ENCODE measurements around the gene OSBPL1A. TPM values are rescaled to one million over a fixed set of nuclear protein-coding genes. Genes with fewer than 3 reads are reported as not detected.

Gene OSBPL1A
- total RNA-seq, 6 experiments from 2014 or later: 6.2 to 16.3 (median 13.7) TPM

GRCh38 chr18:24426073-24426397 lies 28.4 kb upstream of the OSBPL1A start:
- peak overlapping the region; percentile 82 for H3K27ac Mint-ChIP-seq
- peak overlapping the region; percentile 86 for H3K4me3 Mint-ChIP-seq
- no peak for DNase-seq
- peaks cover 22% of the 10 kb centered on the region for H3K36me3 Mint-ChIP-seq (ENCODE audit: low read depth)
- H3K27me3 Mint-ChIP-seq (ENCODE audit: insufficient read depth): no peaks in the 10 kb centered on the region; the same call in 1 of the 2 replicates
- peaks cover 41% of the 10 kb centered on the region for H3K4me1 Mint-ChIP-seq (ENCODE audit: low read depth)
- H3K9me3 Mint-ChIP-seq: 0 out of 2 replicates have a peak, but pooled peaks cover 9% of the 10 kb centered on the region
- TF ChIP-seq, protein P1, sequence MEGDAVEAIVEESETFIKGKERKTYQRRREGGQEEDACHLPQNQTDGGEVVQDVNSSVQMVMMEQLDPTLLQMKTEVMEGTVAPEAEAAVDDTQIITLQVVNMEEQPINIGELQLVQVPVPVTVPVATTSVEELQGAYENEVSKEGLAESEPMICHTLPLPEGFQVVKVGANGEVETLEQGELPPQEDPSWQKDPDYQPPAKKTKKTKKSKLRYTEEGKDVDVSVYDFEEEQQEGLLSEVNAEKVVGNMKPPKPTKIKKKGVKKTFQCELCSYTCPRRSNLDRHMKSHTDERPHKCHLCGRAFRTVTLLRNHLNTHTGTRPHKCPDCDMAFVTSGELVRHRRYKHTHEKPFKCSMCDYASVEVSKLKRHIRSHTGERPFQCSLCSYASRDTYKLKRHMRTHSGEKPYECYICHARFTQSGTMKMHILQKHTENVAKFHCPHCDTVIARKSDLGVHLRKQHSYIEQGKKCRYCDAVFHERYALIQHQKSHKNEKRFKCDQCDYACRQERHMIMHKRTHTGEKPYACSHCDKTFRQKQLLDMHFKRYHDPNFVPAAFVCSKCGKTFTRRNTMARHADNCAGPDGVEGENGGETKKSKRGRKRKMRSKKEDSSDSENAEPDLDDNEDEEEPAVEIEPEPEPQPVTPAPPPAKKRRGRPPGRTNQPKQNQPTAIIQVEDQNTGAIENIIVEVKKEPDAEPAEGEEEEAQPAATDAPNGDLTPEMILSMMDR (IDR thresholded peaks at IDR 0.05): no peak

GRCh38 chr18:24421831-24422230 lies 24.2 kb upstream of the OSBPL1A start:
- Mint-ChIP-seq H3K4me3 (no peak overlapping the region), H3K36me3 (ENCODE audit: low read depth) (peaks cover 10% of the 10 kb centered on the region), H3K27ac (no peak overlapping the region), H3K27me3 (ENCODE audit: insufficient read depth) (peaks cover 9% of the 10 kb centered on the region), H3K9me3 (0 out of 2 replicates have a peak, but pooled peaks cover 9% of the 10 kb centered on the region), H3K4me1 (ENCODE audit: low read depth) (peaks cover 21% of the 10 kb centered on the region)
- no peak for DNase-seq
- TF ChIP-seq, protein P1 (IDR thresholded peaks at IDR 0.05): no peak

DNA sequence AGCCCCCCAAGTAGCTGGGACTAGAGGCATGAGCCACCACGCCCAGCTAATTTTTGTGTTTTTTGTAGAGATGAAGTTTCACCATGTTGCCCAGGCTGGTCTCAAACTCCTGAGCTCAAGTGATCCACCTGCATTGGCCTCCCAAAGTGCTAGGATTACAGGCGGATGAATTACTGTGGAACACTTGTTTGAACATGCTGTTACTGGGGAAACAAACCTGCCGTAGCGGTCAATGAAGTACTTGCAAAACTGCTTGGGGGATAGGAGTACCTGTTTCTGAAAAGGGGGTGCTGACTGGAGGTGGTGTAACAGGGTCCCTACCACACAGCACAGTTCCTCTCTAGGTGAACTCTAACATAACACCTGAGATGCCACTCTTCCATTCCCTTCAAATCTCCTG lies 22.9 kb upstream of the OSBPL1A start:
- Mint-ChIP-seq H3K27me3 (ENCODE audit: insufficient read depth) (peaks cover 14% of the 10 kb centered on the region), H3K4me3 (no peak overlapping the region), H3K27ac (no peak overlapping the region), H3K4me1 (ENCODE audit: low read depth) (peaks cover 13% of the 10 kb centered on the region), H3K9me3 (0 out of 2 replicates have a peak, but pooled peaks cover 1% of the 10 kb centered on the region), H3K36me3 (ENCODE audit: low read depth) (peaks cover 2% of the 10 kb centered on the region)
- DNase-seq: no peak
- TF ChIP-seq, protein P1 (IDR thresholded peaks at IDR 0.05): no peak

GRCh38 chr18:24417480-24417879 lies 19.9 kb upstream of the OSBPL1A start:
- DNase-seq: no peak
- peaks cover 16% of the 10 kb centered on the region for H3K27me3 Mint-ChIP-seq (ENCODE audit: insufficient read depth)
- TF ChIP-seq, protein P1 (IDR thresholded peaks at IDR 0.05): no peak
- peaks cover 12% of the 10 kb centered on the region; the same call in 1 of the 2 replicates for H3K4me1 Mint-ChIP-seq (ENCODE audit: low read depth)
- no peak overlapping the region for H3K4me3 Mint-ChIP-seq
- H3K27ac Mint-ChIP-seq: no peak overlapping the region
- no peaks in the 10 kb centered on the region for H3K9me3 Mint-ChIP-seq
- no peaks in the 10 kb centered on the region for H3K36me3 Mint-ChIP-seq (ENCODE audit: low read depth)

DNA sequence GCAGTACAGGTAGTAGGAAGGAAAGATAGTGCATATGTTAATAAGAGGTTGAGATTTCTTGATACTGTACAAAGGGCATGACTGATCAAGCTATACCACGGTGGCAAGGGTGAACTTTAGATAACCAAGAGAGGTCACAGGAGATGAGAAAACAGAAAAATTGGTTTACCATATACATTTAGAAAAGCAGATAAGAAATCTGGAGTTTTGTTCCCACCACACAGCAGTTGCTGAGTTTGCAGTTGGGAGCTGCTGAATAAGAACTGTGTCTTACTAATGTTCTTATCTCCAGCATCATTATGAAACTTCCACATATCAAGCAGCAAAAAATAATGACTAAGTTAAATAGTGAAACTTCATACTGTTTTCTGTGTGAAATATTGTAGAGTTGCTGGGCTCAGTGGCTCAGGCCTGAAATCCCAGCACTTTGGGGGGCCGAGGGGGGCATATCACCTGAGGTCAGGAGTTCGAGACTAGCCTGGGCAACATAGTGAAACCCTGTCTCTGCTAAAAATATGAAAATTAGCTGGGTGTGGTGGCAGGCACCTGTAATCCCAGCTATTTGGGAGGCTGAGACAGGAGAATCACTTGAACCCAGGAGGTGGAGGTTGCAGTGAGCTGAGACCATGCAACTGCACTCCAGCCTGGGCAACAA lies 16.9 kb upstream of the OSBPL1A start:
- Mint-ChIP-seq H3K27ac (no peak overlapping the region), H3K36me3 (ENCODE audit: low read depth) (no peaks in the 10 kb centered on the region), H3K9me3 (no peaks in the 10 kb centered on the region), H3K4me1 (ENCODE audit: low read depth) (no peaks in the 10 kb centered on the region), H3K27me3 (ENCODE audit: insufficient read depth) (peaks cover 11% of the 10 kb centered on the region), H3K4me3 (no peak overlapping the region)
- TF ChIP-seq, protein P1 (IDR thresholded peaks at IDR 0.05): no peak
- DNase-seq: no peak

Data from HFFc6 (cell line).